C4-2B (cell line): ENCODE results near the gene CTTNBP2NL.

Experiments used
- ZFX ChIP-seq: fragments of 450-650 bp; IDR thresholded peaks from 2 replicates; pipeline ENCODE4 v1.6.1; 2017
- TF ChIP-seq, protein P1 (sequence below): fragments of 450-650 bp; conservative IDR thresholded peaks from 2 replicates; pipeline ENCODE4 v1.5.1; 2017; ENCODE audit warnings: mild to moderate bottlenecking

DNA sequence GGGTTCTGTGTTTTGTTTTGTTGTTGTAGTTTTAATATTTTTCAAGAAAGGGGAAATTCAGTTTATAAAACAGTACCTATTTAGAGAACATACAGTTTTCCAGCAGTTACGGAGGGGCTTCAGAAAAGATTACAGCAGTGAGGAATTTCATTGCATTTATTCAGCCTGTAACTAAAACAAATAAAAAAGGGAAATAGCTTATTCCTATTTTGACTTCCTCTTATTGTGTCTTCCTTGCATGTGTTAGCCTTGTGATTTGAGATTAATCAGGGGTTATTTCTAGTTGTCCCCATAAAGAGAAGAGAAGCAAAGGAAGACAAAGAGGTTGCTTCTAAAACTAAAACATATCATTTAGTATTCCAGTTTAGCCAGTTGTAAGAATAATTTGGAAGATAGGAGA, 35.0 kb downstream of the CTTNBP2NL start:
- TF ChIP-seq, protein P1, sequence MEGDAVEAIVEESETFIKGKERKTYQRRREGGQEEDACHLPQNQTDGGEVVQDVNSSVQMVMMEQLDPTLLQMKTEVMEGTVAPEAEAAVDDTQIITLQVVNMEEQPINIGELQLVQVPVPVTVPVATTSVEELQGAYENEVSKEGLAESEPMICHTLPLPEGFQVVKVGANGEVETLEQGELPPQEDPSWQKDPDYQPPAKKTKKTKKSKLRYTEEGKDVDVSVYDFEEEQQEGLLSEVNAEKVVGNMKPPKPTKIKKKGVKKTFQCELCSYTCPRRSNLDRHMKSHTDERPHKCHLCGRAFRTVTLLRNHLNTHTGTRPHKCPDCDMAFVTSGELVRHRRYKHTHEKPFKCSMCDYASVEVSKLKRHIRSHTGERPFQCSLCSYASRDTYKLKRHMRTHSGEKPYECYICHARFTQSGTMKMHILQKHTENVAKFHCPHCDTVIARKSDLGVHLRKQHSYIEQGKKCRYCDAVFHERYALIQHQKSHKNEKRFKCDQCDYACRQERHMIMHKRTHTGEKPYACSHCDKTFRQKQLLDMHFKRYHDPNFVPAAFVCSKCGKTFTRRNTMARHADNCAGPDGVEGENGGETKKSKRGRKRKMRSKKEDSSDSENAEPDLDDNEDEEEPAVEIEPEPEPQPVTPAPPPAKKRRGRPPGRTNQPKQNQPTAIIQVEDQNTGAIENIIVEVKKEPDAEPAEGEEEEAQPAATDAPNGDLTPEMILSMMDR = no peak
- no peak for TF ChIP-seq ZFX
